ENCODE data around the gene ARL14. TPM values are rescaled to one million over a fixed set of nuclear protein-coding genes. Genes with fewer than 3 reads are reported as not detected.

Gene ARL14
- total RNA-seq, 1 donor from 2014 or later: not detected

- Mint-ChIP-seq H3K9me3 (no peaks in the 10 kb centered on the region), H3K4me3 (no peak overlapping the region), H3K27ac (no peak overlapping the region), H3K27me3 (ENCODE audit: insufficient read depth, low read depth) (no peaks in the 10 kb centered on the region), H3K36me3 (peaks cover 1% of the 10 kb centered on the region), H3K4me1 (peaks cover 4% of the 10 kb centered on the region)
- Histone ChIP-seq H3K79me2 (ENCODE audit: low read depth) (no peaks in the 10 kb centered on the region), H3K27ac (no peak overlapping the region), H4K20me1 (ENCODE audit: low read depth) (no peaks in the 10 kb centered on the region), H3F3A (ENCODE audit: low read depth) (no peaks in the 10 kb centered on the region), H2AFZ (replicated peaks) (no peak overlapping the region), H3K4me2 (no peak overlapping the region), H3K9ac (no peak overlapping the region), H3K36me3 (no peaks in the 10 kb centered on the region), H3K9me3 (ENCODE audit: low read depth) (no peaks in the 10 kb centered on the region), H3K4me1 (no peaks in the 10 kb centered on the region), H3K27me3 (no peaks in the 10 kb centered on the region), H3K4me3 (no peak overlapping the region)
- DNase-seq (ENCODE audit: low spot score): no peak
- TF ChIP-seq CTCF (IDR thresholded peaks at IDR 0.05): no peak
- TF ChIP-seq EZH2phosphoT487 (IDR thresholded peaks at IDR 0.05): no peak
- no peak for TF ChIP-seq EZH2 (IDR thresholded peaks at IDR 0.05)
Measured at GRCh38 chr3:160691962-160692361, 15.0 kb downstream of the ARL14 start.

- peak overlapping the region; percentile 57 for H2AFZ ChIP-seq (replicated peaks)
- H3K27ac ChIP-seq: no peak overlapping the region
- H3K4me1 ChIP-seq: no peaks in the 10 kb centered on the region
- H3K4me2 ChIP-seq: no peak overlapping the region
- no peak overlapping the region for H3K27ac Mint-ChIP-seq
- H3K36me3 ChIP-seq: no peaks in the 10 kb centered on the region
- H3K4me3 ChIP-seq: no peak overlapping the region
- no peaks in the 10 kb centered on the region for H3K9me3 ChIP-seq (ENCODE audit: low read depth)
- no peak overlapping the region for H3K9ac ChIP-seq
- no peaks in the 10 kb centered on the region for H3K9me3 Mint-ChIP-seq
- H3K4me3 Mint-ChIP-seq: no peak overlapping the region
- no peak for DNase-seq (ENCODE audit: low spot score)
- no peaks in the 10 kb centered on the region for H4K20me1 ChIP-seq (ENCODE audit: low read depth)
- no peaks in the 10 kb centered on the region for H3K27me3 Mint-ChIP-seq (ENCODE audit: insufficient read depth, low read depth)
- H3K36me3 Mint-ChIP-seq: peaks cover 1% of the 10 kb centered on the region
- no peaks in the 10 kb centered on the region for H3K27me3 ChIP-seq
- no peak for TF ChIP-seq EZH2phosphoT487 (IDR thresholded peaks at IDR 0.05)
- no peak for TF ChIP-seq EZH2 (IDR thresholded peaks at IDR 0.05)
- no peak for TF ChIP-seq CTCF (IDR thresholded peaks at IDR 0.05)
- no peaks in the 10 kb centered on the region for H3F3A ChIP-seq (ENCODE audit: low read depth)
- H3K4me1 Mint-ChIP-seq: peaks cover 4% of the 10 kb centered on the region
- no peaks in the 10 kb centered on the region for H3K79me2 ChIP-seq (ENCODE audit: low read depth)
Measured at GRCh38 chr3:160693191-160693590, 16.2 kb downstream of the ARL14 start.

DNA sequence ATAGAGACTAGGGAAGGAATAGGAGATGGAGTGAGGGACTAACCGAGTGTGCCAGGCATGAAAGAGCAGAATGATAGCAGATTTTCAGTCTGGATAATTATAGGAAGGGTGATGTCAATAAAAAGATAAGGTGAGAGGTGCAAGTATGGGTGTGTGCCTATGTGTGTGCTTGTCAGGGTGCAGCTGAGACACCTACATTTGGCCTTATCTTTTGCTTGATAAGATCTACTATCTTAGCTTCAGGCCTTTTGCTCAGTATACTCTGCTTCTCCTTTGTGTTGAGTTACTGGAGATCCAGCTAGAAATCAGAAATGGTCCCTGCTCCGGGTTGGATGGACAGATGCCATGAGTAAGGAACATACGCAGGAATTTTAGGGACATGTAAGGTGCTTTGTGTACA is 17.4 kb downstream of the ARL14 start:
- H3K27me3 Mint-ChIP-seq (ENCODE audit: insufficient read depth, low read depth): no peaks in the 10 kb centered on the region
- DNase-seq (ENCODE audit: low spot score): no peak
- no peak overlapping the region for H3K4me3 Mint-ChIP-seq
- peaks cover 1% of the 10 kb centered on the region for H3K36me3 Mint-ChIP-seq
- no peak overlapping the region for H3K4me2 ChIP-seq
- H3K9me3 ChIP-seq (ENCODE audit: low read depth): no peaks in the 10 kb centered on the region
- H3K9ac ChIP-seq: no peak overlapping the region
- no peaks in the 10 kb centered on the region for H4K20me1 ChIP-seq (ENCODE audit: low read depth)
- TF ChIP-seq EZH2phosphoT487 (IDR thresholded peaks at IDR 0.05) (no peak), EZH2 (IDR thresholded peaks at IDR 0.05) (no peak), CTCF (IDR thresholded peaks at IDR 0.05) (no peak)
- peaks cover 4% of the 10 kb centered on the region for H3K4me1 Mint-ChIP-seq
- H3K27me3 ChIP-seq: no peaks in the 10 kb centered on the region
- H3K9me3 Mint-ChIP-seq: no peaks in the 10 kb centered on the region
- H2AFZ ChIP-seq (replicated peaks): no peak overlapping the region
- no peak overlapping the region for H3K27ac ChIP-seq
- H3K4me1 ChIP-seq: no peaks in the 10 kb centered on the region
- no peak overlapping the region for H3K27ac Mint-ChIP-seq
- H3K79me2 ChIP-seq (ENCODE audit: low read depth): no peaks in the 10 kb centered on the region
- H3K4me3 ChIP-seq: no peak overlapping the region
- H3K36me3 ChIP-seq: no peaks in the 10 kb centered on the region
- H3F3A ChIP-seq (ENCODE audit: low read depth): no peaks in the 10 kb centered on the region
